Ishikawa (cell line): ENCODE results near the gene RYR1.

ENCODE experiments used
- CEBPB ChIP-seq: IDR thresholded peaks from 2 replicates; pipeline ENCODE4 v1.6.1; 2012
- CREB1 ChIP-seq: IDR thresholded peaks from 2 replicates; pipeline ENCODE4 v1.6.1; 2012; ENCODE audit warnings: low read depth
- EGR1 ChIP-seq: IDR thresholded peaks from 2 replicates; pipeline ENCODE4 v1.6.1; 2012
- EP300 ChIP-seq: IDR thresholded peaks from 2 replicates; pipeline ENCODE4 v1.6.1; 2012; ENCODE audit warnings: borderline replicate concordance
- NFIC ChIP-seq: IDR thresholded peaks from 2 replicates; pipeline ENCODE4 v1.6.1; 2012
- RAD21 ChIP-seq: IDR thresholded peaks from 2 replicates; pipeline ENCODE4 v1.6.1; 2012; ENCODE audit warnings: low read depth
- TAF1 ChIP-seq: IDR thresholded peaks from 2 replicates; pipeline ENCODE4 v1.6.1; 2012; ENCODE audit warnings: low read depth, mild to moderate bottlenecking
- TCF12 ChIP-seq: IDR thresholded peaks from 2 replicates; pipeline ENCODE4 v1.6.1; 2012; ENCODE audit warnings: low read depth
- ZBTB7A ChIP-seq: IDR thresholded peaks from 2 replicates; pipeline ENCODE4 v1.6.1; 2012; ENCODE audit warnings: low read depth
- TF ChIP-seq, protein P1 (sequence below): IDR thresholded peaks from 2 replicates; pipeline ENCODE4 v1.6.1; 2012
- TF ChIP-seq, protein P2 (sequence below): IDR thresholded peaks from 2 replicates; pipeline ENCODE4 v1.6.1; 2012
- TF ChIP-seq, protein P3 (sequence below): IDR thresholded peaks from 2 replicates; pipeline ENCODE4 v1.6.1; 2012; ENCODE audit warnings: low read depth, mild to moderate bottlenecking

DNA sequence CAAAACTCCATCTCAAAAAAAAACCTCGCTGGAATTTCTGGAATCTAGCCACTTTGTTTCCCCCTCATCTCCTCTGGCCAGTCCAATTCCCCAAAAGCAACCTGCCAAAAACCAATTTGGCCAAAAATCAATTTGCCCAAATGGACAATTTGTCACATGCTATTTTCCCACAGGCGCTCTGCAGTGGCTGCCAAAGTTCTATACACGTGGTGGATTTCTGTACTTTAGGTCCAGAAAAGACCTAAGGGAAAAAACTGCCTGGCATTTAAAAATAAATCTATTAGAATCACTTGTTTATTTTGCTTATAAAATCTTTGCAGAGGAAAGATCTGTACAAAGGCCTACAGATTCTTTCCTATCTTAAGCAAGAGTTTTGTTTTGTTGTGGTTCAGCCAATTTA, 104.9 kb downstream of the RYR1 start:
- TF ChIP-seq, protein P1, sequence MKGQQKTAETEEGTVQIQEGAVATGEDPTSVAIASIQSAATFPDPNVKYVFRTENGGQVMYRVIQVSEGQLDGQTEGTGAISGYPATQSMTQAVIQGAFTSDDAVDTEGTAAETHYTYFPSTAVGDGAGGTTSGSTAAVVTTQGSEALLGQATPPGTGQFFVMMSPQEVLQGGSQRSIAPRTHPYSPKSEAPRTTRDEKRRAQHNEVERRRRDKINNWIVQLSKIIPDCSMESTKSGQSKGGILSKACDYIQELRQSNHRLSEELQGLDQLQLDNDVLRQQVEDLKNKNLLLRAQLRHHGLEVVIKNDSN = no peak
- TF ChIP-seq ZBTB7A (no peak), RAD21 (no peak), CEBPB (no peak), TCF12 (no peak), CREB1 (no peak), TAF1 (no peak), EGR1 (no peak), NFIC (no peak), EP300 (no peak)
- TF ChIP-seq, protein P2, sequence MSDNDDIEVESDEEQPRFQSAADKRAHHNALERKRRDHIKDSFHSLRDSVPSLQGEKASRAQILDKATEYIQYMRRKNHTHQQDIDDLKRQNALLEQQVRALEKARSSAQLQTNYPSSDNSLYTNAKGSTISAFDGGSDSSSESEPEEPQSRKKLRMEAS = no peak
- TF ChIP-seq, protein P3, sequence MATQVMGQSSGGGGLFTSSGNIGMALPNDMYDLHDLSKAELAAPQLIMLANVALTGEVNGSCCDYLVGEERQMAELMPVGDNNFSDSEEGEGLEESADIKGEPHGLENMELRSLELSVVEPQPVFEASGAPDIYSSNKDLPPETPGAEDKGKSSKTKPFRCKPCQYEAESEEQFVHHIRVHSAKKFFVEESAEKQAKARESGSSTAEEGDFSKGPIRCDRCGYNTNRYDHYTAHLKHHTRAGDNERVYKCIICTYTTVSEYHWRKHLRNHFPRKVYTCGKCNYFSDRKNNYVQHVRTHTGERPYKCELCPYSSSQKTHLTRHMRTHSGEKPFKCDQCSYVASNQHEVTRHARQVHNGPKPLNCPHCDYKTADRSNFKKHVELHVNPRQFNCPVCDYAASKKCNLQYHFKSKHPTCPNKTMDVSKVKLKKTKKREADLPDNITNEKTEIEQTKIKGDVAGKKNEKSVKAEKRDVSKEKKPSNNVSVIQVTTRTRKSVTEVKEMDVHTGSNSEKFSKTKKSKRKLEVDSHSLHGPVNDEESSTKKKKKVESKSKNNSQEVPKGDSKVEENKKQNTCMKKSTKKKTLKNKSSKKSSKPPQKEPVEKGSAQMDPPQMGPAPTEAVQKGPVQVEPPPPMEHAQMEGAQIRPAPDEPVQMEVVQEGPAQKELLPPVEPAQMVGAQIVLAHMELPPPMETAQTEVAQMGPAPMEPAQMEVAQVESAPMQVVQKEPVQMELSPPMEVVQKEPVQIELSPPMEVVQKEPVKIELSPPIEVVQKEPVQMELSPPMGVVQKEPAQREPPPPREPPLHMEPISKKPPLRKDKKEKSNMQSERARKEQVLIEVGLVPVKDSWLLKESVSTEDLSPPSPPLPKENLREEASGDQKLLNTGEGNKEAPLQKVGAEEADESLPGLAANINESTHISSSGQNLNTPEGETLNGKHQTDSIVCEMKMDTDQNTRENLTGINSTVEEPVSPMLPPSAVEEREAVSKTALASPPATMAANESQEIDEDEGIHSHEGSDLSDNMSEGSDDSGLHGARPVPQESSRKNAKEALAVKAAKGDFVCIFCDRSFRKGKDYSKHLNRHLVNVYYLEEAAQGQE = no peak
